Stimulated activated CD4-positive, alpha-beta T cell treated with anti-CD3 and anti-CD28 coated beads, Interleukin-1b, Interleukin-23, amount 100 ng/mL, for 48 hours (primary cell): ENCODE results near the gene PDE2A.
A peak's percentile ranks its signal among the peaks of the same experiment; 100 is the strongest.
"Not testable (repeated sequence)": the region's sequence is repeated elsewhere in the genome, so short reads cannot be mapped to it uniquely, and the experiment has no call there.

Experiments
- DNase-seq: peaks from one replicate; pipeline ENCODE4 v3.0.0-alpha.2; 2020

PDE2A gene

GRCh38 chr11:72573072-72573854, 101.0 kb downstream of the PDE2A start:
- peak; percentile 20 for DNase-seq

- not testable (repeated sequence) for DNase-seq
Observed at GRCh38 chr11:72572540-72572939, 101.7 kb downstream of the PDE2A start.

- no peak for DNase-seq
Observed at GRCh38 chr11:72570893-72571661, 103.1 kb downstream of the PDE2A start.

- DNase-seq: no peak
Observed at GRCh38 chr11:72569966-72570892, 104.0 kb downstream of the PDE2A start.

GRCh38 chr11:72568861-72569260, 105.4 kb downstream of the PDE2A start:
- DNase-seq: no peak

- no peak for DNase-seq
Observed at GRCh38 chr11:72562431-72562830, 111.8 kb downstream of the PDE2A start.

GRCh38 chr11:72561856-72562255, 112.4 kb downstream of the PDE2A start:
- DNase-seq: no peak

- DNase-seq: not testable (repeated sequence)
Observed at GRCh38 chr11:72560864-72561263, 113.4 kb downstream of the PDE2A start.

- no peak for DNase-seq
Observed at GRCh38 chr11:72556433-72556832, 117.8 kb downstream of the PDE2A start.

GRCh38 chr11:72555014-72555522, 119.2 kb downstream of the PDE2A start:
- not testable (repeated sequence) for DNase-seq

- DNase-seq: peak; percentile 7
Observed at GRCh38 chr11:72553706-72554105, 120.5 kb downstream of the PDE2A start.

GRCh38 chr11:72552399-72552910, 121.8 kb downstream of the PDE2A start:
- no peak for DNase-seq

- DNase-seq: no peak
Observed at GRCh38 chr11:72551571-72551970, 122.7 kb downstream of the PDE2A start.

- no peak for DNase-seq
Observed at GRCh38 chr11:72548463-72548862, 125.8 kb downstream of the PDE2A start.

- no peak for DNase-seq
Observed at GRCh38 chr11:72546866-72547265, 127.4 kb downstream of the PDE2A start.

GRCh38 chr11:72544589-72544988, 129.6 kb downstream of the PDE2A start:
- DNase-seq: no peak

- no peak for DNase-seq
Observed at GRCh38 chr11:72543849-72544542, 130.2 kb downstream of the PDE2A start.

- DNase-seq: no peak
Observed at GRCh38 chr11:72541257-72541974, 132.8 kb downstream of the PDE2A start.

- no peak for DNase-seq
Observed at GRCh38 chr11:72537051-72537450, 137.2 kb downstream of the PDE2A start.

GRCh38 chr11:72535194-72535547, 139.1 kb downstream of the PDE2A start:
- no peak for DNase-seq
